ENCODE results near the gene CD93. TPM values are rescaled to one million over a fixed set of nuclear protein-coding genes. Genes with fewer than 3 reads are reported as not detected.

CD93 gene
- total RNA-seq, 1 donor from 2014 or later = 0.02 TPM

GRCh38 chr20:23068283-23068682, 17.8 kb downstream of the CD93 start:
- Histone ChIP-seq H3K4me3 (ENCODE audit: insufficient read depth, low read depth, low read length) (no peak overlapping the region), H2AFZ (ENCODE audit: low read depth, low read length) (no peak overlapping the region), H3K4me2 (ENCODE audit: low read length) (no peak overlapping the region), H3K9me3 (ENCODE audit: insufficient read depth, low read depth, low read length) (no peaks in the 10 kb centered on the region), H4K20me1 (ENCODE audit: insufficient read depth, low read length) (no peaks in the 10 kb centered on the region), H3K79me2 (ENCODE audit: insufficient read depth, low read length) (no peaks in the 10 kb centered on the region), H3K4me1 (ENCODE audit: insufficient read depth, low read length) (no peaks in the 10 kb centered on the region), H3K27ac (ENCODE audit: low read depth, low read length) (no peak overlapping the region), H3K9ac (ENCODE audit: low read length) (no peak overlapping the region), H3K36me3 (ENCODE audit: insufficient read depth, low read length) (no peaks in the 10 kb centered on the region), H3K27me3 (ENCODE audit: insufficient read depth, low read length) (no peaks in the 10 kb centered on the region)
- Mint-ChIP-seq H3K27me3 (ENCODE audit: low read depth, unreplicated experiment) (peaks cover 9% of the 10 kb centered on the region), H3K4me3 (ENCODE audit: unreplicated experiment) (no peak overlapping the region), H3K4me1 (ENCODE audit: low read depth, unreplicated experiment) (peaks cover 2% of the 10 kb centered on the region), H3K9me3 (ENCODE audit: unreplicated experiment) (no peaks in the 10 kb centered on the region), H3K36me3 (ENCODE audit: low read depth, unreplicated experiment) (no peaks in the 10 kb centered on the region), H3K27ac (ENCODE audit: unreplicated experiment) (no peak overlapping the region)
- TF ChIP-seq CTCF (IDR thresholded peaks at IDR 0.05; ENCODE audit: insufficient read depth, low read depth, low read length) = no peak
- no peak for TF ChIP-seq EZH2 (IDR thresholded peaks at IDR 0.05; ENCODE audit: insufficient read depth, low read length)
- no peak for FAIRE-seq
- no peak for DNase-seq (ENCODE audit: low read depth)

- H3K9ac ChIP-seq (ENCODE audit: low read length) = no peak overlapping the region
- no peaks in the 10 kb centered on the region for H3K79me2 ChIP-seq (ENCODE audit: insufficient read depth, low read length)
- FAIRE-seq (no peak), DNase-seq (ENCODE audit: low read depth) (no peak)
- H3K36me3 ChIP-seq (ENCODE audit: insufficient read depth, low read length) = no peaks in the 10 kb centered on the region
- H3K36me3 Mint-ChIP-seq (ENCODE audit: low read depth, unreplicated experiment) = no peaks in the 10 kb centered on the region
- H3K4me1 ChIP-seq (ENCODE audit: insufficient read depth, low read length) = peaks cover 8% of the 10 kb centered on the region
- H3K4me3 ChIP-seq (ENCODE audit: insufficient read depth, low read depth, low read length) = no peak overlapping the region
- no peak overlapping the region for H3K4me2 ChIP-seq (ENCODE audit: low read length)
- H4K20me1 ChIP-seq (ENCODE audit: insufficient read depth, low read length) = no peaks in the 10 kb centered on the region
- H3K27ac ChIP-seq (ENCODE audit: low read depth, low read length) = no peak overlapping the region
- H3K27me3 ChIP-seq (ENCODE audit: insufficient read depth, low read length) = no peaks in the 10 kb centered on the region
- H3K4me3 Mint-ChIP-seq (ENCODE audit: unreplicated experiment) = no peak overlapping the region
- no peaks in the 10 kb centered on the region for H3K9me3 ChIP-seq (ENCODE audit: insufficient read depth, low read depth, low read length)
- H2AFZ ChIP-seq (ENCODE audit: low read depth, low read length) = no peak overlapping the region
- H3K27ac Mint-ChIP-seq (ENCODE audit: unreplicated experiment) = no peak overlapping the region
- no peak for TF ChIP-seq CTCF (IDR thresholded peaks at IDR 0.05; ENCODE audit: insufficient read depth, low read depth, low read length)
- TF ChIP-seq EZH2 (IDR thresholded peaks at IDR 0.05; ENCODE audit: insufficient read depth, low read length) = no peak
- H3K4me1 Mint-ChIP-seq (ENCODE audit: low read depth, unreplicated experiment) = peaks cover 7% of the 10 kb centered on the region
- H3K27me3 Mint-ChIP-seq (ENCODE audit: low read depth, unreplicated experiment) = peaks cover 7% of the 10 kb centered on the region
- H3K9me3 Mint-ChIP-seq (ENCODE audit: unreplicated experiment) = no peaks in the 10 kb centered on the region
Measured at GRCh38 chr20:23066772-23067171, 19.4 kb downstream of the CD93 start.

GRCh38 chr20:23065266-23066201, 20.6 kb downstream of the CD93 start:
- H3K4me3 Mint-ChIP-seq (ENCODE audit: unreplicated experiment) = no peak overlapping the region
- H3K79me2 ChIP-seq (ENCODE audit: insufficient read depth, low read length) = no peaks in the 10 kb centered on the region
- no peak overlapping the region for H2AFZ ChIP-seq (ENCODE audit: low read depth, low read length)
- TF ChIP-seq EZH2 (IDR thresholded peaks at IDR 0.05; ENCODE audit: insufficient read depth, low read length) = no peak
- TF ChIP-seq CTCF (IDR thresholded peaks at IDR 0.05; ENCODE audit: insufficient read depth, low read depth, low read length) = no peak
- H3K4me3 ChIP-seq (ENCODE audit: insufficient read depth, low read depth, low read length) = no peak overlapping the region
- H3K9ac ChIP-seq (ENCODE audit: low read length) = no peak overlapping the region
- no peak overlapping the region for H3K4me2 ChIP-seq (ENCODE audit: low read length)
- no peaks in the 10 kb centered on the region for H4K20me1 ChIP-seq (ENCODE audit: insufficient read depth, low read length)
- peaks cover 13% of the 10 kb centered on the region for H3K4me1 ChIP-seq (ENCODE audit: insufficient read depth, low read length)
- H3K9me3 Mint-ChIP-seq (ENCODE audit: unreplicated experiment) = no peaks in the 10 kb centered on the region
- H3K27me3 ChIP-seq (ENCODE audit: insufficient read depth, low read length) = no peaks in the 10 kb centered on the region
- H3K36me3 ChIP-seq (ENCODE audit: insufficient read depth, low read length) = no peaks in the 10 kb centered on the region
- FAIRE-seq (no peak), DNase-seq (ENCODE audit: low read depth) (no peak)
- H3K27me3 Mint-ChIP-seq (ENCODE audit: low read depth, unreplicated experiment) = peaks cover 7% of the 10 kb centered on the region
- H3K4me1 Mint-ChIP-seq (ENCODE audit: low read depth, unreplicated experiment) = peaks cover 10% of the 10 kb centered on the region
- no peaks in the 10 kb centered on the region for H3K36me3 Mint-ChIP-seq (ENCODE audit: low read depth, unreplicated experiment)
- H3K27ac ChIP-seq (ENCODE audit: low read depth, low read length) = no peak overlapping the region
- no peak overlapping the region for H3K27ac Mint-ChIP-seq (ENCODE audit: unreplicated experiment)
- H3K9me3 ChIP-seq (ENCODE audit: insufficient read depth, low read depth, low read length) = no peaks in the 10 kb centered on the region

Measured in astrocyte (in vitro differentiated cells and primary cell).